ENCODE data around the gene ZNF638.

ZNF638 gene

DNA sequence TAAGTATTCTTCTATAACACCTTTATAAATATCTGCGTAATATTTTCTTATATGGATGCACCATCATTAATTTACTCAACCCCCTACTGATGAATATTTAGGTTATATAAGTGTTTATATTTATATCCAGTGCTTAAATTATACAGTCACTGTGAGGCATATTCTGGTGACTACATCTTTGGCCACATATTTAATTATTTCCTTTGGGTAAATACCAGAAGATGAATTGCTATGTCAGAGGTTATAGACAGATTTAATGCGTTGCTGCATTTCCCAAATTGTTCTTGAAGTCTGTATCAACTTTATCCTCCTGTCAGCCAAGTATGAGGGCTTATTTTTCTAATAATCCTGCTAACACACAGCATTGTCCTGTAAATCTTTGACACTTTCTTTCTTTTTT lies 140.4 kb downstream of the ZNF638 start:
- no peak for DNase-seq (ENCODE audit: low read depth in 2 of 2)

DNA sequence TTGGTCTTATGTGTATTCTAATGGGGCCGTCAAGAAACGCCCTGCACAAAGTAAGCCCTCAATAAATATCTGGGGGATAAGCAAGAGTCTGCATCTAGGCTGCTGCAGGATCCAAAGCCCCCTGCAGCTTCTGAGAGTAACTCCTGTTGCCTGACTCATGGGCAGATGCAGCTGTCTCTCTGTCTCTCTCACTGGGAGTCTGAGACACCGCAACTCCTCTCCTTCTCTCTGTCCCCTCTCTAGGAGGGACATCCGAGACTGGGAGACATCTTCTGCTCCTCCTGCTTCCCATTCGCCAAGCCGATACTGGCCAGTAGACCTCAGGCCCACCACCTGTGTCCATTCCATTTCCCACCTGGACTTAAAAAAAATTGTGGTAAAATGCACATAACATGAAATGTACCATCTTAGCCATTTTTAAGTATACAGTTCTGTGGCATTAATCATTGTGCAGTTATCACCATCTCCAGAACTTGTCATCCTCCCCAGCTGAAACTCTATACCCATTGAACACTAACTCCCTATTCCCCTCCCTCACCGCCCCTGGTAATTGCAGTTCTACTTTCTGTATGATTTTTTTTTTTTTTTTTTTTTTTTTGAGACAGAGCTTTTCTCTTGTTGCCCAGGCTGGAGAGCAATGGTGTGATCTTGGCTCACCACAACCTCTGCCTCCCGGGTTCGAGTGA lies 141.9 kb downstream of the ZNF638 start:
- no peak for DNase-seq (ENCODE audit: low read depth in 2 of 2)

DNA sequence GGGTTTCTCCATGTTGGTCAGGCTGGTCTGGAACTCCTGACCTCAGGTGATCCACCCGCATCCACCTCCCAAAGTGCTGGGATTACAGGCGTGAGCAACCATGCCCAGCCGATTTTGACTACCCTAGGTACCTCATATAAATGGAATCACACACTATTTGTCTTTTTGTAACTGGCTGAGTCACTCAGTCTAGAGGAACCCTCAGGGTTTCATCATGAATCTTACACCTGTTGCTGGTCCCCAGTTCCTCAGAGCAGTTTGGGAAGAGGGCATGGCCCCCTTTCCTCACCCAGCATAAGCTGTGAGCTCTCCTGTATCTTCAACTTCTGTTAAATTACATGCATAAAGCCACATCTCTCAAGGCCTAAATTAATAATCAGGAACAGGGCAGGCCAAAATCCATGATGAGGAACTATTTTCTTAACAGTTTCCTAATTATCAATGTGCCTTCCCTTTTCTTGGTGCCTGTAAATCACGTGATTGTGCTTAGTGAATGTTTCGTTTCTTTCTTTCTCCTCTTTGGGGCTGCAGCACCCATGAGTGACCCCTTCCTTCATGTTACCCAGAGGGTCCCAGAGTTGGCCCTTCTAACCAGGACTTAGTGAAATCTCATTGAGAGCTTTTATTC lies 142.6 kb downstream of the ZNF638 start:
- no peak for DNase-seq (ENCODE audit: low read depth in 2 of 2)

DNA sequence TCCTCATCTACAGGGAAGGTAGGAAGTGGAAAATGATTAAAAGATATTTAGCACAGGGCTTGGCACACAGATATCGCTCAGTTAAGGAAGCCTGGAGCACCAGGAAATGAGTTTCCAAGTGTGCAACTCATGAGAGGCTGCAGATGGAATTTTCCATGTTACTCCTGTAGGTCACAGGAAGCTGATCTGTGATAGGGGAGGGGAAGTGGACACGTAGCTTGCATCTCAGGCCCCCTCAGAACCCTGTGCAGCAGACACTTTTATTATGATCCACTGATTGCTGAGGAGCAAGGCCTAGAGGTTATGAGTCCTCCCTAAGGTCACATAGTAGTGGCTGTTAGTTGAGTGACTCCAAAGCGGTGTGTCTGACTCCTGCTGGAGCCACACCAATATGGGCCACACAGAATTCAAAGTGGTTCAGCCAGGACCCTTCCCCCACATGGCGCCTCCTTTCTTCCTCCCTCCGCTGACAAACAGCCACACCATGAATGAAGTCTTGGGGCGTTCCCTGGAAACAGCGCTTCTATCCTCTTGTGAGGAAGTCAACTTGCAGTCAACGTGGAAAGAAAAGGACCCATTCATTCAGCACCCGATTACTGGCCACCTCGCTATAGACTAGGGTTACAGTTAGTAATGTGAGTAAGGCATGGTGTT lies 143.3 kb downstream of the ZNF638 start:
- DNase-seq (ENCODE audit: low read depth in 2 of 2) = no peak

DNA sequence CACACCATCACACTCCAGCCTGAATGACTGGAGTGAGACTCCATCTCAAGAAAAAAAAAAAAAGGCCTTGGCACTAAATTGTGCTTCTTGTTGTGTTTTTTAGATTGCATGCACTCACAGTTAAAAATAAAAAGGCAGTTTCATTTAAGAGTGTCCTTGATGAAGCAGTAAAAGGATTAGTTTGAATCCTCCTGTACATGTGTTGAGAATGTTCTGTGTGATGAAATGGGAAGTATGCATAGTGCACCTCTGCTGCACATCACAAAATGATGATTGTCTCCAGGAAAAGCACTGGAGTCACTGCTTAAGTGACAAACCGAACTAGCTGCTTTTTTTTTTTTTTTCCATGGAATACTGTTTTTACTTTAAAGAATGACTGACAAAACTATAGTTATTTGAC lies 144.9 kb downstream of the ZNF638 start:
- DNase-seq (ENCODE audit: low read depth in 2 of 2) = no peak

DNA sequence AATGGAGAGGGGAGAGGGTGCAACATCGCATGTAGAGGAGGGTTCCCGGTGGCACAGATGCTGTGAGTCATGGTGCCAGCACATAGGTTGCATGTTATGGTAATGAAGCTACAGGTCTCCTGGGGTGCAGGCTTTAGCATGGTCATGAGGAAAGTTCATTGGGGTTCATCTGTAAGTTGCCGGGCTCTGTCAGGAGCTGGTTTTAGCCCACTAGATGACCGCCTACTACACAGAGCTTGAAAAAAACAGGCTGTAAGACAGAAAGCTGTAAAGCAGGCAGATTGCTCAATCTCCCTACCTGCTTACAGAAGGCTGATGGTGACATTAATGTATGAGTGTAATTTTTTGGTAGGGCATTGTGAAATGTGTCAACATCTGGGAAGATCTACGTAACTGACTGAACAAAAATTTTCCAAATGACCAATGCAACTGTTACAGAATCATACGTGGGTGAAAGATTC lies 145.7 kb downstream of the ZNF638 start:
- DNase-seq (ENCODE audit: low read depth in 2 of 2) = no peak

DNA sequence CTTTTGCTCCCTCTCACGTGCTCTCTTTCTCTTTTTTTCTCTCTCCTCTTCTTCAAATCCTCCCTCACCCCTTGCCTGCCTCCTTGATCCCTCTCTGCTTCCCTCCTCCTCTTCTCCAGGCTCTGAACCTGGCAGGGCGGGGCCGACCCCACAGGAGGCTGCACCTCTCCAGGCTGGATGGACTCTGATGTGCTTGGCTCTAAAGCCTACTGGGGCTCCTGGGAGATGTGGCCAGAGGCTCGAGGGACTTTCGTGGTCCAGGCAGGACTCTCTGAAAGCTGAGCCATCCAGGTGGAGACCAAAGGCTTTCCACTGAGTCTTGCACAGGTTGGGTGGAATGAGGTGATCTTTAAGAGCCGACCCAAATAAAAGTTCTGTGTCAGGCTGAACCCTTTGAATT lies 147.2 kb downstream of the ZNF638 start:
- DNase-seq (ENCODE audit: low read depth in 2 of 2) = no peak

DNA sequence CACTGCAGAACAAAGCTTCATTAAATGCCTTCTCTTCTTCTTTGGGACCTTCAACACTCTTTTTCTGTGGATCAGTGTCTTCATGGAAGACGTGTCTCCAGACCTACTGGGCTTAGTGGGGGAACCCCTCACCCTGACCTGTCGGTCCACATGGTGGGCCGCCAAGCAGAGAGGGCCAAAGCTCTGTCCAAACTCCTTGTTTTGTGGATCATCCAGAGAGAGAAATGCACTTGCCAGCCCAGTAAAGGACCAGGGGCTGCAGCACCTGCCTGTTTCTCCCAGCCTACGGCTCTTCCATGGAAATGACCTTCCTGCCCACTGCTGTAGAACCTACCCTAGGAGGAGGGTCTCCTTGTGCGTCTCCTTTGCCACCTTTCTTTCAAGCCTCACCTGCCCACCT lies 147.7 kb downstream of the ZNF638 start:
- no peak for DNase-seq (ENCODE audit: low read depth in 2 of 2)

DNA sequence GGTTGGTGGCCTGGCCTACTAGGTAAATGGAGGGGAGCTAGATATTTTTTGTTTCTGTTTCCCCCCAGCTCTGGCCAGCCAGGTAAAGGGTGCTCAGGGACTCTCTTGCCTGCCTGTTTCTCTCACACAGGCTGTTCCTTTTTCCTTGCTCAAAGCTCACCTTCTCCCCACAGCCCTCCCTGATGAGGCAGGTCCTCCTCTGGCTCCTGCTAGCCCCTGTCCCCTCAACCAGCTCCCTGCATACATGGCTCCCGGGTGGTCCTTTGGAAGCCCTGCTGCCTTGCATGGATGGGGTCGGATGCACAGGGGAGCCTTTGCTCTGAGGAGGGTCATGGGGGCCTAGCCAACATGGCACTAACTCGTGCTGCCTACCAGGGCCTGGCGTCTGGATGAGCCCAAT lies 149.5 kb downstream of the ZNF638 start:
- no peak for DNase-seq (ENCODE audit: low read depth in 2 of 2)

DNA sequence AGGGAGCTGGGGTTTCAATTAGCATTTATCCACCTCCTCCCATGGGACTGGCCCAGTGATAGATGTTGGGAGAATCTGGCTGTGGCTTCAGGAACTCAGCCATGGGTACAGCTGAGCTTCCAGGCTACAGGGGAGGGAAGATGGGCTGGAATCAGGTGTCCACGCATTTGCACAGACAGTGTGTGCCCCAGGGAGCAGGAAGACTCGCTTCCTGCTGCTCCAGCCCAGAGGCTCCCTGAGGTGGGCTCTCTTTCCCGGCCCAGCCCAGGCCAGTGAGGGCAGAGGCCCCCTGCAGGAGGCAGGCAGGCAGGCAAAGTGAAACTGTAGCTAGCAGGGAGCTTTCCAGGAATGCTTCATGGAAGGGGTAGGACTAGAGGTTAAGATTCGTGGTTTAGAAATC lies 150.5 kb downstream of the ZNF638 start:
- no peak for DNase-seq (ENCODE audit: low read depth in 2 of 2)

DNA sequence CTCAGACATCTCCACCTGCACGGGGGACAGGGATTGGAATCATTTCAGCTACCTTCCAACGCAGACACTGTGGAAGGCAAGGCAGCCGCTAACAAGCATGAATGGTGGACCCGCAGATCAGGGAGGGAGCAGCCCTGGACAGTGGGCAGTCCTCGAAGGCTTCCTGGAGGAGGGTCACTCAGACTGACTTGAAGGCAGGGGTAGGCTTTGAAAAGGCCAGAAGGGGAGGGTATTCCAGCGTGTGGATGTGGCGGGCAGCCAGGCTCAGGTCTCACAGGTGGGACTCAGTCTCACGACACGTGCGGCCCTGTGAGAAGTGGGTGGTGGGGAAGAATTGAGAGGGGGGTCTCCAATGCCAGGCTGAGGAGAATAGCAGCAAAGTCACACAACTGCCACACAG lies 151.7 kb downstream of the ZNF638 start:
- DNase-seq (ENCODE audit: low read depth in 2 of 2) = no peak

DNA sequence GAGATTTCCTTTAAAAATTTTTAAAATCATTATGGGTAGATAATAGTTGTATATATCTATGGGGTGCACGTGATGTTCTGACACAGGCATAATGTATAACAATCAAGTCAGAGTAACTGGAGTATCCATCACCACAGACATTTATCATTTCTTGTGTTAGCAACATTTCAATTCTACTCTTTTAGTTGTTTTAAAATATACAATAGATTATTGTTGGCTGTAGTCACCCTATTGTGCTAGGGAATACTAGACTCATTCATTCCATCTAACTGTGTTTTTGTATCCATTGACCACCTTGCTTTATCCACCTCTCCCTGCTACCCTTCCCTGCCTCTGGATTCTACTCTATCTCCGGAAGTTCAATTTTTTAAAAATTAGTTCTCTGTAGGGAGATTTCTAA lies 152.8 kb downstream of the ZNF638 start:
- no peak for DNase-seq (ENCODE audit: low read depth in 2 of 2)

Data from stimulated activated CD4-positive, alpha-beta T cell treated with anti-CD3 and anti-CD28 coated beads, Interleukin-1b, Interleukin-23, amount 100 ng/mL, for 4 hours (primary cell).